ENCODE measurements around the gene RASD1.

Gene RASD1

GRCh38 chr17:17445925-17446665 is 50.1 kb downstream of the RASD1 start:
- no peak for DNase-seq (ENCODE audit: low read depth in 2 of 3, low spot score in 2 of 3)

- DNase-seq (ENCODE audit: low read depth in 2 of 3, low spot score in 2 of 3): no peak
Measured at GRCh38 chr17:17445296-17445924, 50.8 kb downstream of the RASD1 start.

Data from activated CD8-positive, alpha-beta memory T cell treated with anti-CD3 and anti-CD28 coated beads for 48 hours (primary cell).